H1 (cell line): ENCODE data around the gene CSF1. TPM values are rescaled to one million over a fixed set of nuclear protein-coding genes. Genes with fewer than 3 reads are reported as not detected.

ENCODE experiments used
- CTCF ChIA-PET: fragments of 300-600 bp; sonication (Branson Sonifier 250); formaldehyde crosslinking; loops from one replicate; lab custom pipeline; 2021; ENCODE audit not compliant: partially characterized antibody; lab: Charles Lee
- POLR2A ChIA-PET: fragments of 300-600 bp; sonication (Branson Sonifier 250); formaldehyde crosslinking; loops from one replicate; lab custom pipeline; 2021; ENCODE audit warnings: inconsistent platforms; ENCODE audit not compliant: partially characterized antibody; lab: Charles Lee
- DNase-seq, 2 experiments: peaks; one replicate each; pipeline versions ENCODE4 v3.0.0 to v3.0.0-alpha.2; 2010 to 2022; ENCODE audit warnings: low spot score in 2 of 2, low read depth in 1 of 2, mixed read lengths in 1 of 2
- FAIRE-seq: peaks from 2 replicates; lab custom pipeline; 2011; peaks lifted over from hg19 to GRCh38; lab: Jason Lieb, UNC
- H2AFZ ChIP-seq: 2 replicates; pipeline ENCODE4 v1.8.1; 2012; ENCODE audit warnings: low read length, inconsistent platforms
- H2AK5ac ChIP-seq: 2 replicates; pipeline ENCODE4 v1.6.1; 2013; ENCODE audit warnings: low read depth, low read length
- H2BK120ac ChIP-seq: replicated peaks from 2 replicates; pipeline ENCODE3; 2013; ENCODE audit warnings: low read depth, low read length, inconsistent platforms
- H2BK12ac ChIP-seq: 2 replicates; pipeline ENCODE4 v1.6.1; 2013; ENCODE audit warnings: low read depth, low read length
- H2BK15ac ChIP-seq: 2 replicates; pipeline ENCODE4 v1.6.1; 2013; ENCODE audit warnings: low read length
- H2BK20ac ChIP-seq: 2 replicates; pipeline ENCODE4 v1.6.1; 2013; ENCODE audit warnings: low read length
- H2BK5ac ChIP-seq: 2 replicates; pipeline ENCODE4 v1.6.1; 2013; ENCODE audit warnings: low read depth, low read length
- H3K14ac ChIP-seq: 2 replicates; pipeline ENCODE4 v1.6.1; 2013; ENCODE audit warnings: inconsistent platforms; ENCODE audit not compliant: insufficient read length
- H3K18ac ChIP-seq: 2 replicates; pipeline ENCODE4 v1.6.1; 2013; ENCODE audit warnings: low read length; ENCODE audit errors: extremely low read depth
- H3K23ac ChIP-seq: 2 replicates; pipeline ENCODE4 v1.6.1; 2013; ENCODE audit warnings: inconsistent platforms; ENCODE audit not compliant: insufficient read length
- H3K23me2 ChIP-seq: 2 replicates; pipeline ENCODE4 v1.6.1; 2013; ENCODE audit warnings: low read depth, low read length
- H3K27ac ChIP-seq: 2 replicates; pipeline ENCODE4 v1.6.1; 2011; ENCODE audit warnings: low read depth, low read length, inconsistent platforms
- H3K27me3 ChIP-seq, 4 experiments: replicated peaks in 1 of 4; 1 replicate in 1 of 4; 2 replicates in 3 of 4; pipeline versions ENCODE4 v1.6.1 to v1.8.1; 2011 to 2013; ENCODE audit warnings: low read length in 3 of 4, mild to moderate bottlenecking in 3 of 4, inconsistent platforms in 2 of 4, mixed read lengths in 2 of 4, moderate library complexity in 1 of 4; ENCODE audit not compliant: control insufficient read depth in 3 of 4, insufficient read depth in 3 of 4; ENCODE audit errors: extremely low read depth in 1 of 4
- H3K36me3 ChIP-seq, 4 experiments: 2 replicates each; pipeline versions ENCODE4 v1.6.1 to v1.8.1; 2011 to 2013; ENCODE audit warnings: mild to moderate bottlenecking in 4 of 4, low read length in 3 of 4, moderate library complexity in 2 of 4, control low read depth in 1 of 4, inconsistent platforms in 1 of 4; ENCODE audit not compliant: insufficient read depth in 4 of 4, control insufficient read depth in 2 of 4
- H3K4ac ChIP-seq: replicated peaks from 2 replicates; pipeline ENCODE3; 2013; ENCODE audit warnings: low read length, low read depth, mixed read lengths, inconsistent platforms; ENCODE audit not compliant: insufficient read length
- H3K4me1 ChIP-seq, 4 experiments: replicated peaks in 1 of 4; 1 replicate in 1 of 4; 2 replicates in 3 of 4; pipeline versions ENCODE4 v1.6.1 to v1.8.1; 2011 to 2013; ENCODE audit warnings: low read length in 3 of 4, inconsistent platforms in 2 of 4, mixed read lengths in 1 of 4; ENCODE audit not compliant: insufficient read depth in 4 of 4, control insufficient read depth in 3 of 4
- H3K4me2 ChIP-seq, 2 experiments: 2 replicates each; pipeline versions ENCODE4 v1.6.1 to v1.8.1; 2011 to 2013; ENCODE audit warnings: low read depth in 2 of 2, low read length in 2 of 2, control low read depth in 1 of 2, inconsistent platforms in 1 of 2, mild to moderate bottlenecking in 1 of 2; ENCODE audit not compliant: insufficient read depth in 1 of 2
- H3K4me3 ChIP-seq, 4 experiments: fragments of 200-600, 300-600 bp in 1 of 4; sonication (generic), shearing (Covaris generic), sonication (Bioruptor Twin) in 1 of 4; 2 replicates each; pipeline versions ENCODE4 v1.5.1 to v1.8.1; 2011 to 2016; ENCODE audit warnings: low read length in 4 of 4, low read depth in 3 of 4, control low read depth in 2 of 4, inconsistent platforms in 2 of 4, mild to moderate bottlenecking in 2 of 4, mixed read lengths in 1 of 4, moderate library complexity in 1 of 4; ENCODE audit not compliant: insufficient read depth in 2 of 4; ENCODE audit errors: extremely low read depth in 1 of 4
- H3K56ac ChIP-seq: replicated peaks from 2 replicates; pipeline ENCODE3; 2013; ENCODE audit warnings: low read depth, mild to moderate bottlenecking, mixed read lengths, low read length, inconsistent platforms; ENCODE audit not compliant: insufficient read length
- H3K79me1 ChIP-seq: 2 replicates; pipeline ENCODE4 v1.6.1; 2013; ENCODE audit warnings: low read depth, low read length, control low read depth
- H3K79me2 ChIP-seq, 2 experiments: 2 replicates each; pipeline versions ENCODE4 v1.6.1 to v1.8.1; 2012 to 2013; ENCODE audit warnings: low read length in 2 of 2, mild to moderate bottlenecking in 2 of 2, inconsistent platforms in 1 of 2; ENCODE audit not compliant: insufficient read depth in 2 of 2, control insufficient read depth in 1 of 2
- H3K9ac ChIP-seq, 4 experiments: replicated peaks in 1 of 4; 1 replicate in 1 of 4; 2 replicates in 3 of 4; pipeline versions ENCODE4 v1.6.1 to v1.8.1; 2011 to 2013; ENCODE audit warnings: low read depth in 3 of 4, low read length in 3 of 4, control low read depth in 2 of 4, mild to moderate bottlenecking in 2 of 4, moderate library complexity in 2 of 4, inconsistent platforms in 1 of 4; ENCODE audit errors: extremely low read depth in 1 of 4
- H3K9me3 ChIP-seq, 2 experiments: 2 replicates each; pipeline versions ENCODE4 v1.6.1 to v1.8.1; 2012 to 2013; ENCODE audit warnings: mild to moderate bottlenecking in 2 of 2, moderate library complexity in 2 of 2, control low read depth in 1 of 2, inconsistent platforms in 1 of 2, low read depth in 1 of 2, low read length in 1 of 2, mixed read lengths in 1 of 2; ENCODE audit not compliant: insufficient read depth in 2 of 2
- H4K20me1 ChIP-seq, 2 experiments: replicated peaks in 1 of 2; 2 replicates each; pipeline versions ENCODE3 to v1.8.1; 2011 to 2013; ENCODE audit warnings: inconsistent platforms in 2 of 2, low read length in 2 of 2, mild to moderate bottlenecking in 1 of 2; ENCODE audit not compliant: insufficient read depth in 2 of 2, control insufficient read depth in 1 of 2
- H4K5ac ChIP-seq: 2 replicates; pipeline ENCODE4 v1.6.1; 2013; ENCODE audit warnings: low read length, low read depth, mixed read lengths, inconsistent platforms; ENCODE audit not compliant: insufficient read length
- H4K8ac ChIP-seq: 2 replicates; pipeline ENCODE4 v1.8.0; 2013; ENCODE audit warnings: mild to moderate bottlenecking, moderate library complexity, low read length, inconsistent platforms; ENCODE audit not compliant: insufficient read depth; ENCODE audit errors: extremely low read depth
- H4K91ac ChIP-seq: replicated peaks from 2 replicates; pipeline ENCODE3; 2013; ENCODE audit warnings: low read length, mixed read lengths, inconsistent platforms; ENCODE audit not compliant: insufficient read length
- EP300 ChIP-seq, 2 experiments: IDR thresholded peaks; 1 replicate in 1 of 2; 2 replicates in 1 of 2; pipeline ENCODE4 v1.6.1; 2011 to 2012; ENCODE audit warnings: low read depth in 2 of 2, low read length in 2 of 2, mild to moderate bottlenecking in 2 of 2, borderline replicate concordance in 1 of 2, inconsistent platforms in 1 of 2, moderate library complexity in 1 of 2
- EZH2 ChIP-seq: fragments of 200-600 bp; sonication (generic); IDR thresholded peaks from 2 replicates; pipeline ENCODE4 v1.7.1; 2012; ENCODE audit warnings: low read depth, mild to moderate bottlenecking, moderate library complexity, low read length, inconsistent platforms; ENCODE audit not compliant: severe bottlenecking
- JUND ChIP-seq: IDR thresholded peaks from 2 replicates; pipeline ENCODE4 v1.6.1; 2011; ENCODE audit warnings: mild to moderate bottlenecking, improper control_type of control experiment, low read length
- NANOG ChIP-seq: IDR thresholded peaks from 2 replicates; pipeline ENCODE4 v1.6.1; 2011; ENCODE audit warnings: low read length, low read depth, mild to moderate bottlenecking, inconsistent platforms; ENCODE audit not compliant: insufficient read depth, poor library complexity, severe bottlenecking
- NRF1 ChIP-seq: IDR thresholded peaks from 2 replicates; pipeline ENCODE4 v1.6.1; 2011; ENCODE audit warnings: mild to moderate bottlenecking, low read depth, low read length, improper control_type of control experiment
- RAD21 ChIP-seq, 2 experiments: IDR thresholded peaks in 1 of 2; conservative IDR thresholded peaks in 1 of 2; 2 replicates each; pipeline ENCODE4 v1.6.1; 2011; ENCODE audit warnings: low read depth in 2 of 2, low read length in 2 of 2, improper control_type of control experiment in 1 of 2, inconsistent platforms in 1 of 2, mild to moderate bottlenecking in 1 of 2, moderate library complexity in 1 of 2
- SIRT6 ChIP-seq: IDR thresholded peaks from one replicate; pipeline ENCODE4 v1.7.1; 2012; ENCODE audit warnings: low read length, inconsistent platforms
- SUZ12 ChIP-seq: fragments of 200-600 bp; sonication (generic); IDR thresholded peaks from 2 replicates; pipeline ENCODE4 v1.6.1; 2012; ENCODE audit warnings: mild to moderate bottlenecking, inconsistent platforms, low read length, moderate library complexity, mixed read lengths
- TAF1 ChIP-seq: IDR thresholded peaks from 2 replicates; pipeline ENCODE4 v1.6.1; 2011; ENCODE audit warnings: mild to moderate bottlenecking, low read depth, low read length
- WGBS, 2 experiments: shearing (Covaris generic) in 1 of 2; methylation state at CpG; one replicate each; pipeline versions ENCODE4 v1.1.6 to v1.1.7; 2013 to 2015; ENCODE audit warnings: low lambda C conversion rate in 2 of 2, mixed read lengths in 2 of 2, inconsistent platforms in 1 of 2, low coverage in 1 of 2, missing lambda C conversion rate in 1 of 2; ENCODE audit not compliant: insufficient replicate concordance in 2 of 2, insufficient coverage in 1 of 2, insufficient read length in 1 of 2; ENCODE audit errors: extremely low coverage in 1 of 2, missing lambda C conversion rate in 1 of 2; 5-methylcytosine and 5-hydroxymethylcytosine counted together
- polyA plus RNA-seq, 7 experiments: library from polyadenylated mRNA; depleted of rRNA in 3 of 7; stranded (reverse) in 5 of 7; unstranded in 2 of 7; fragments of >200 nt in 5 of 7; fragments of 200-250 nt in 2 of 7; gene quantifications; 1 replicate in 5 of 7; 2 replicates in 1 of 7; 4 replicates in 1 of 7; pipeline versions ENCODE4 v1.2.1 to v1.2.3, GENCODE V29; 2011 to 2013; ENCODE audit warnings: missing spikeins in 2 of 7, mixed read lengths in 2 of 7
- total RNA-seq: library from RNA; stranded (reverse); fragmentation: NEBNext Ultra II Directional; extraction: Animal tissue kit (Norgen Biotek cat#: 25700); gene quantifications from 2 replicates; pipeline ENCODE4 v1.2.1, GENCODE V29; 2021

Gene CSF1
- total and polyA plus RNA-seq, 2 of the 8 experiments (the other 6 are each of a cell fraction or from before 2014, with no cell fraction given) = 3.3 to 5.4 TPM

DNA sequence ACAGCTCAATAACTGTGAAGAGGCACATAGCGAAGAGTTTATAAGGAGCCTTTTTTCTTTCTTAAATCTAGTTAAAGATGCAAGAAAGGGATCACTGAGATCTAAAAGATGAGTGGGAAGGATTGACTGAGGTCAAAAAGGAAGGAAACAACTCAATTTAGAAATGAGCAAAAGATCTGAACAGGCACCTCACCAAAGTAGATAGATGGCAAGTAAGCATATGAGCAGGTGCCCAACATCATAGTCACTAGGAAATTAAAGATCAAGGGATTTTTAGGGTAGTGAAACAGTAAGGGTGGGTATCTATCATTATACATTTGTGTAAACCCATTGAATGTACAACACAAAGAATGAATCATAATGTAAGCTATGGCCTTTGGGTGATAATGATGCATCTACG lies 44.6 kb upstream of the CSF1 start:
- no peak overlapping the region for H3K9ac ChIP-seq
- no peak overlapping the region for H3K27ac ChIP-seq
- TF ChIP-seq RAD21 (IDR thresholded peaks at IDR 0.05 in 1 of 2, conservative IDR thresholded peaks at IDR 0.05 in 1 of 2; ENCODE audit: low read depth in 2 of 2, low read length in 2 of 2) = no peak
- TF ChIP-seq EP300 (IDR thresholded peaks at IDR 0.05; ENCODE audit: borderline replicate concordance in 1 of 2, low read depth in 2 of 2, low read length in 2 of 2) = no peak
- no peak for TF ChIP-seq JUND
- TF ChIP-seq NANOG = no peak
- TF ChIP-seq SUZ12 = no peak
- no peak for TF ChIP-seq NRF1
- no peak for TF ChIP-seq EZH2
- TF ChIP-seq SIRT6 = no peak
- TF ChIP-seq TAF1 = no peak
- WGBS, 2 experiments = 95% methylated on average over 2 of the region's 2 CpGs; no CpG with 5 or more reads in 1 of the 2 experiments
- no peaks in the 10 kb centered on the region; the same call in 1 of the 2 replicates for H3K79me1 ChIP-seq
- H4K5ac ChIP-seq = no peak overlapping the region
- no peaks in the 10 kb centered on the region for H4K20me1 ChIP-seq
- H3K4me3 ChIP-seq = no peak overlapping the region
- H3K4me1 ChIP-seq = peaks cover 3 to 7% (median 5%) of the 10 kb centered on the region in 4 experiments
- no peak overlapping the region for H2BK15ac ChIP-seq
- H3K18ac ChIP-seq = no peak overlapping the region
- no peak overlapping the region for H3K4ac ChIP-seq
- DNase-seq (no peak), FAIRE-seq (no peak)
- H2BK12ac ChIP-seq = no peak overlapping the region
- no peak overlapping the region for H2BK120ac ChIP-seq
- H3K79me2 ChIP-seq = no peaks in the 10 kb centered on the region
- H4K8ac ChIP-seq = no peak overlapping the region
- no peak overlapping the region for H3K23ac ChIP-seq
- H2AK5ac ChIP-seq = no peak overlapping the region
- ChIA-PET CTCF (interaction anchor here (1.2 kb wide), 1 partner anchor 57 kb away, joined by 3 read pairs; no protein-coding TSS in a partner anchor), POLR2A (interaction anchor here (0.9 kb wide), 1 partner anchor 247 kb away, joined by 3 read pairs; the partner anchor contains the start of gene GNAT2)
- no peak overlapping the region for H2AFZ ChIP-seq
- H2BK20ac ChIP-seq = no peak overlapping the region
- H3K23me2 ChIP-seq = no peaks in the 10 kb centered on the region
- no peak overlapping the region for H3K14ac ChIP-seq
- no peak overlapping the region for H3K56ac ChIP-seq
- no peak overlapping the region for H3K4me2 ChIP-seq
- H4K91ac ChIP-seq = no peak overlapping the region
- H3K36me3 ChIP-seq = no peaks in the 10 kb centered on the region; a peak in 1 of 8 replicates
- H3K27me3 ChIP-seq = no peaks in the 10 kb centered on the region
- H3K9me3 ChIP-seq = no peaks in the 10 kb centered on the region
- H2BK5ac ChIP-seq = no peak overlapping the region
